HEK293 (cell line): ENCODE data around the gene IFITM1.

ENCODE experiments used
- CTCF ChIA-PET: fragments of 350-600 bp; formaldehyde crosslinking; extraction: SDS; loops from one replicate; lab custom pipeline; 2021; ENCODE audit warnings: antibody characterized with exemption; lab: Yijun Ruan, JAX
- POLR2A ChIA-PET: fragments of 300-600 bp; formaldehyde crosslinking; extraction: SDS; loops from one replicate; lab custom pipeline; 2020; ENCODE audit warnings: antibody characterized with exemption, inconsistent platforms; lab: Yijun Ruan, JAX
- H3K27ac ChIP-seq: fragments of 200-500 bp; sonication (Bioruptor generic); 2 replicates; pipeline ENCODE4 v1.5.1; 2014; ENCODE audit warnings: low read depth, low read length, control low read depth, inconsistent platforms; ENCODE audit errors: extremely low read depth
- H3K36me3 ChIP-seq, 2 experiments: fragments of 200-500 bp in 1 of 2; sonication (Bioruptor generic) in 1 of 2; 1 replicate in 1 of 2; 2 replicates in 1 of 2; pipeline ENCODE4 v1.5.1; 2014 to 2017; ENCODE audit warnings: inconsistent platforms in 2 of 2, low read length in 2 of 2; ENCODE audit not compliant: control insufficient read depth in 2 of 2, insufficient read depth in 1 of 2
- H3K4me1 ChIP-seq: fragments of 200-500 bp; sonication (Bioruptor generic); 2 replicates; pipeline ENCODE4 v1.5.1; 2014; ENCODE audit warnings: mild to moderate bottlenecking, low read length, inconsistent platforms; ENCODE audit not compliant: control insufficient read depth, insufficient read depth
- H3K4me3 ChIP-seq: 2 replicates; pipeline ENCODE4 v1.5.1; 2011; ENCODE audit warnings: low read depth, mild to moderate bottlenecking, control low read depth, low read length, moderate library complexity
- H3K9me3 ChIP-seq: fragments of 200-500 bp; sonication (Bioruptor generic); 2 replicates; pipeline ENCODE4 v1.5.1; 2014; ENCODE audit warnings: low read depth, low read length, inconsistent platforms; ENCODE audit not compliant: control insufficient read depth, insufficient read depth
- IKZF3 ChIP-seq: fragments of 450-650 bp; IDR thresholded peaks from 2 replicates; pipeline ENCODE4 v1.5.0; 2018; ENCODE audit warnings: missing biosample characterization, mild to moderate bottlenecking, missing genetic modification characterization, moderate library complexity
- MZF1 ChIP-seq: fragments of 450-650 bp; formaldehyde crosslinking; IDR thresholded peaks from 2 replicates; pipeline ENCODE4 v1.5.1; 2017; ENCODE audit warnings: missing biosample characterization, missing genetic modification characterization, borderline replicate concordance
- ZBTB20 ChIP-seq: fragments of 450-650 bp; formaldehyde crosslinking; IDR thresholded peaks from 2 replicates; pipeline ENCODE4 v1.5.1; 2016; ENCODE audit warnings: missing biosample characterization, missing genetic modification characterization
- ZNF155 ChIP-seq: fragments of 450-650 bp; formaldehyde crosslinking; IDR thresholded peaks from 2 replicates; pipeline ENCODE4 v1.5.1; 2016; ENCODE audit warnings: missing biosample characterization, missing genetic modification characterization
- ZNF184 ChIP-seq: fragments of 450-650 bp; IDR thresholded peaks from 2 replicates; pipeline ENCODE4 v1.5.1; 2018; ENCODE audit warnings: missing biosample characterization, mild to moderate bottlenecking, missing genetic modification characterization
- ZNF211 ChIP-seq: fragments of 450-650 bp; formaldehyde crosslinking; IDR thresholded peaks from 2 replicates; pipeline ENCODE4 v1.5.1; 2016; ENCODE audit warnings: low read depth, missing biosample characterization, missing genetic modification characterization
- ZNF292 ChIP-seq: fragments of 450-650 bp; formaldehyde crosslinking; IDR thresholded peaks from 2 replicates; pipeline ENCODE4 v1.5.1; 2016; ENCODE audit warnings: low read depth, missing biosample characterization, missing genetic modification characterization, borderline replicate concordance
- ZNF302 ChIP-seq: fragments of 450-650 bp; formaldehyde crosslinking; IDR thresholded peaks from 2 replicates; pipeline ENCODE4 v1.5.1; 2016; ENCODE audit warnings: missing biosample characterization, missing genetic modification characterization, low read depth
- ZNF341 ChIP-seq: fragments of 450-650 bp; formaldehyde crosslinking; IDR thresholded peaks from 2 replicates; pipeline ENCODE4; 2016; ENCODE audit warnings: low read depth, missing biosample characterization, missing genetic modification characterization
- ZNF404 ChIP-seq: fragments of 450-650 bp; formaldehyde crosslinking; IDR thresholded peaks from 2 replicates; pipeline ENCODE4 v1.5.1; 2017; ENCODE audit warnings: missing biosample characterization, missing genetic modification characterization
- ZNF416 ChIP-seq: fragments of 450-650 bp; formaldehyde crosslinking; IDR thresholded peaks from 2 replicates; pipeline ENCODE4 v1.5.1; 2016; ENCODE audit warnings: missing biosample characterization, missing genetic modification characterization
- ZNF433 ChIP-seq: fragments of 450-650 bp; formaldehyde crosslinking; IDR thresholded peaks from 2 replicates; pipeline ENCODE4 v1.5.1; 2016; ENCODE audit warnings: missing biosample characterization, missing genetic modification characterization, low read depth
- ZNF558 ChIP-seq: fragments of 450-650 bp; formaldehyde crosslinking; IDR thresholded peaks from 2 replicates; pipeline ENCODE4 v1.5.1; 2016; ENCODE audit warnings: missing biosample characterization, missing genetic modification characterization
- ZNF571 ChIP-seq: fragments of 450-650 bp; formaldehyde crosslinking; IDR thresholded peaks from 2 replicates; pipeline ENCODE4 v1.5.0; 2017; ENCODE audit warnings: missing biosample characterization, missing genetic modification characterization
- ZNF600 ChIP-seq: fragments of 450-650 bp; formaldehyde crosslinking; IDR thresholded peaks from 2 replicates; pipeline ENCODE4 v1.5.1; 2016; ENCODE audit warnings: missing biosample characterization, missing genetic modification characterization
- ZNF629 ChIP-seq: fragments of 450-650 bp; formaldehyde crosslinking; IDR thresholded peaks from 2 replicates; pipeline ENCODE4 v1.5.1; 2017; ENCODE audit warnings: missing biosample characterization, missing genetic modification characterization
- ZNF660 ChIP-seq: fragments of 450-650 bp; IDR thresholded peaks from 2 replicates; pipeline ENCODE4 v1.5.1; 2018; ENCODE audit warnings: missing biosample characterization, mild to moderate bottlenecking, missing genetic modification characterization
- ZNF707 ChIP-seq: fragments of 450-650 bp; formaldehyde crosslinking; IDR thresholded peaks from 2 replicates; pipeline ENCODE4 v1.5.1; 2016; ENCODE audit warnings: missing biosample characterization, missing genetic modification characterization
- ZNF747 ChIP-seq: fragments of 450-650 bp; formaldehyde crosslinking; IDR thresholded peaks from 2 replicates; pipeline ENCODE4 v1.5.1; 2016; ENCODE audit warnings: missing biosample characterization, missing genetic modification characterization
- ZNF777 ChIP-seq: fragments of 450-650 bp; formaldehyde crosslinking; IDR thresholded peaks from 2 replicates; pipeline ENCODE4 v1.5.1; 2017; ENCODE audit warnings: missing biosample characterization, missing genetic modification characterization, borderline replicate concordance
- ZNF785 ChIP-seq: fragments of 450-650 bp; formaldehyde crosslinking; IDR thresholded peaks from 2 replicates; pipeline ENCODE4 v1.5.1; 2016; ENCODE audit warnings: missing biosample characterization, missing genetic modification characterization
- ZNF830 ChIP-seq: fragments of 450-650 bp; IDR thresholded peaks from 2 replicates; pipeline ENCODE4 v1.5.0; 2018; ENCODE audit warnings: missing biosample characterization, missing genetic modification characterization, low read depth, mild to moderate bottlenecking, moderate library complexity
- TF ChIP-seq, protein P1 (sequence below): fragments of 450-650 bp; formaldehyde crosslinking; IDR thresholded peaks from 2 replicates; pipeline ENCODE4 v1.5.1; 2016; ENCODE audit warnings: missing biosample characterization, missing genetic modification characterization
- TF ChIP-seq, protein P2 (sequence below): fragments of 450-650 bp; formaldehyde crosslinking; IDR thresholded peaks from 2 replicates; pipeline ENCODE4 v1.5.1; 2016; ENCODE audit warnings: missing biosample characterization, missing genetic modification characterization
- TF ChIP-seq, protein P3 (sequence below): fragments of 450-650 bp; IDR thresholded peaks from 2 replicates; pipeline ENCODE4 v1.5.1; 2018; ENCODE audit warnings: missing biosample characterization, missing genetic modification characterization
- TF ChIP-seq, protein P4 (sequence below): fragments of 450-650 bp; formaldehyde crosslinking; IDR thresholded peaks from 2 replicates; pipeline ENCODE4; 2016; ENCODE audit warnings: missing biosample characterization, missing genetic modification characterization
- TF ChIP-seq, protein P5 (sequence below): fragments of 450-650 bp; formaldehyde crosslinking; IDR thresholded peaks from 2 replicates; pipeline ENCODE4 v1.5.1; 2017; ENCODE audit warnings: missing biosample characterization, missing genetic modification characterization

IFITM1 gene

DNA sequence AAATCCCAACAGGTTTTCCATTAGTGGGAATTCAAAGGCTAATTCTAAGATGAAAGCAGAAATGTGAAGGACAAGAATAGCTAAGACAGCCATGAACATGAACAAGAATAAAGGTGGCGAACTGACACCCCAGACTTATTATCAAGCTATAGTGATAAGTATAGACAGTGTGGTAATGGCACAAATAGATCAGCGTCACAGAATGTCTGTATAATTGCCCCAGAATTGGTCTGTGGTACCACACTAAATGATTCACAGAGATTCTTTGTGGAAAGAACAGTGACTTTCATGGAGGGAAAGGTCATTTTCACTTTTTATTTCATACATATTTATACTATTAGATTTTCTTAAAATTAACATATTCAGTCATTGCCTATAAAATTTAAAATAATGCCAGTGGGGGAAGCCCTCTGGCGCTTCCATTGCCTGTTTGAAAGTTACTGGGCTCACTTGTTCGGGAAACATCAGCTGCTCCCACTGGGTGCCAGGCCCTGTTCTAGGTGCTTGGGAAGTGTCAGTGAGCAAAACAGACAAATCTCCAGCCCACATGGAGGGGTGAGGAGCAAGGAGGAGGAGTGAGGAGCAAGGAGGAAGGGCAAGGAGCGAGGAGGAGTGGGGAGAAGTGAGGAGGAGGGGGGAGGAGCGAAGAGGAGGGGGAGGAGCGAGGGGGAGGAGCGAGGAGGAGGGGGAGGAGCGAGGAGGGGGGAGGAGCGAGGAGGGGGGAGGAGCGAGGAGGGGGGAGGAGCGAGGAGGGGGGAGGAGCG lies 47.0 kb upstream of the IFITM1 start:
- Histone ChIP-seq H3K27ac (no peak overlapping the region), H3K36me3 (no peaks in the 10 kb centered on the region), H3K4me3 (no peak overlapping the region), H3K9me3 (no peaks in the 10 kb centered on the region), H3K4me1 (no peaks in the 10 kb centered on the region)
- ChIA-PET CTCF (interaction anchor here (1.1 to 1.8 kb wide), 2 partner anchors 16 to 182 kb away, joined by 3 to 5 read pairs; no protein-coding TSS in a partner anchor), POLR2A (no interaction called here)
- TF ChIP-seq, protein P1, sequence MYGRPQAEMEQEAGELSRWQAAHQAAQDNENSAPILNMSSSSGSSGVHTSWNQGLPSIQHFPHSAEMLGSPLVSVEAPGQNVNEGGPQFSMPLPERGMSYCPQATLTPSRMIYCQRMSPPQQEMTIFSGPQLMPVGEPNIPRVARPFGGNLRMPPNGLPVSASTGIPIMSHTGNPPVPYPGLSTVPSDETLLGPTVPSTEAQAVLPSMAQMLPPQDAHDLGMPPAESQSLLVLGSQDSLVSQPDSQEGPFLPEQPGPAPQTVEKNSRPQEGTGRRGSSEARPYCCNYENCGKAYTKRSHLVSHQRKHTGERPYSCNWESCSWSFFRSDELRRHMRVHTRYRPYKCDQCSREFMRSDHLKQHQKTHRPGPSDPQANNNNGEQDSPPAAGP (tag by site-specific recombination) = no peak
- TF ChIP-seq ZNF184 (no peak), ZNF155 (tag by site-specific recombination) (no peak), ZNF433 (no peak), MZF1 (tag by site-specific recombination) (no peak), ZNF292 (tag by site-specific recombination) (no peak), ZNF785 (tag by site-specific recombination) (no peak), ZNF404 (tag by site-specific recombination) (no peak), ZNF629 (tag by site-specific recombination) (no peak), ZNF341 (tag by site-specific recombination) (no peak), ZNF416 (tag by site-specific recombination) (no peak)

DNA sequence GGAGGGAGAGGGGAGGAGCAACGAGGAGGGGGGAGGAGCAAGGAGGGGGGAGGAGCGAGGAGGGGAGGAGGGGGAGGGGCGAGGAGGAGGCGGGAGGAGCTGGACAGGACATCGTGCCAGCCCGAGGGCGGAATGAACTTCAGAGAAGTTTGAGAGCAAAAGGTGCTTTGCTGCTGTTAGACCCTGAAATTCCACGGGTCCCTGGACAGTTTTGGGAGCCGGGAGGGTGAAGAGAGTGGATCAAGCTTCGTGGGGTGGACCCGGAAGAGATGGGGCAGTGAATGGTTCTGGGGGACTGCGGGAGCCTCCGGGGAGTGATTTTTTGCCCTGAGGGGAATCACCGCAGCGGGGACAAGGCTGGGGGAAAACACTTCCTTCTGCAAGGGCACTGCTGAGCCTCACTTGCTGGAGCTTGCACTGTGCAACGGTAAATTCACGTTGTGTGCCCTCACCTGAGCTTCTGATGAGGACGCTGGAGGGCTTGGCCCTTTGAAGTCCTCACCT lies 46.3 kb upstream of the IFITM1 start:
- no peak overlapping the region for H3K4me3 ChIP-seq
- H3K36me3 ChIP-seq = no peaks in the 10 kb centered on the region
- H3K27ac ChIP-seq = no peak overlapping the region
- H3K9me3 ChIP-seq = no peaks in the 10 kb centered on the region
- no peaks in the 10 kb centered on the region for H3K4me1 ChIP-seq
- ChIA-PET POLR2A (no interaction called here), CTCF (interaction anchor here (1.8 kb wide), 1 partner anchor 16 kb away, joined by 5 read pairs; no protein-coding TSS in a partner anchor)
- TF ChIP-seq ZNF707 (tag by site-specific recombination) = no peak
- TF ChIP-seq, protein P2, sequence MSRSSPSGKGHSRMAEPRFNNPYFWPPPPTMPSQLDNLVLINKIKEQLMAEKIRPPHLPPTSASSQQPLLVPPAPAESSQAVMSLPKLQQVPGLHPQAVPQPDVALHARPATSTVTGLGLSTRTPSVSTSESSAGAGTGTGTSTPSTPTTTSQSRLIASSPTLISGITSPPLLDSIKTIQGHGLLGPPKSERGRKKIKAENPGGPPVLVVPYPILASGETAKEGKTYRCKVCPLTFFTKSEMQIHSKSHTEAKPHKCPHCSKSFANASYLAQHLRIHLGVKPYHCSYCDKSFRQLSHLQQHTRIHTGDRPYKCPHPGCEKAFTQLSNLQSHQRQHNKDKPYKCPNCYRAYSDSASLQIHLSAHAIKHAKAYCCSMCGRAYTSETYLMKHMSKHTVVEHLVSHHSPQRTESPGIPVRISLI (tag by site-specific recombination) = no peak
- no peak for TF ChIP-seq ZNF830
- TF ChIP-seq, protein P3, sequence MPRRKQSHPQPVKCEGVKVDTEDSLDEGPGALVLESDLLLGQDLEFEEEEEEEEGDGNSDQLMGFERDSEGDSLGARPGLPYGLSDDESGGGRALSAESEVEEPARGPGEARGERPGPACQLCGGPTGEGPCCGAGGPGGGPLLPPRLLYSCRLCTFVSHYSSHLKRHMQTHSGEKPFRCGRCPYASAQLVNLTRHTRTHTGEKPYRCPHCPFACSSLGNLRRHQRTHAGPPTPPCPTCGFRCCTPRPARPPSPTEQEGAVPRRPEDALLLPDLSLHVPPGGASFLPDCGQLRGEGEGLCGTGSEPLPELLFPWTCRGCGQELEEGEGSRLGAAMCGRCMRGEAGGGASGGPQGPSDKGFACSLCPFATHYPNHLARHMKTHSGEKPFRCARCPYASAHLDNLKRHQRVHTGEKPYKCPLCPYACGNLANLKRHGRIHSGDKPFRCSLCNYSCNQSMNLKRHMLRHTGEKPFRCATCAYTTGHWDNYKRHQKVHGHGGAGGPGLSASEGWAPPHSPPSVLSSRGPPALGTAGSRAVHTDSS (tag by site-specific recombination) = no peak
- TF ChIP-seq ZNF747 (tag by site-specific recombination) = no peak
- TF ChIP-seq ZNF777 (tag by site-specific recombination) = no peak
- no peak for TF ChIP-seq ZBTB20 (tag by site-specific recombination)
- TF ChIP-seq ZNF302 (tag by site-specific recombination) = no peak
- TF ChIP-seq, protein P4, sequence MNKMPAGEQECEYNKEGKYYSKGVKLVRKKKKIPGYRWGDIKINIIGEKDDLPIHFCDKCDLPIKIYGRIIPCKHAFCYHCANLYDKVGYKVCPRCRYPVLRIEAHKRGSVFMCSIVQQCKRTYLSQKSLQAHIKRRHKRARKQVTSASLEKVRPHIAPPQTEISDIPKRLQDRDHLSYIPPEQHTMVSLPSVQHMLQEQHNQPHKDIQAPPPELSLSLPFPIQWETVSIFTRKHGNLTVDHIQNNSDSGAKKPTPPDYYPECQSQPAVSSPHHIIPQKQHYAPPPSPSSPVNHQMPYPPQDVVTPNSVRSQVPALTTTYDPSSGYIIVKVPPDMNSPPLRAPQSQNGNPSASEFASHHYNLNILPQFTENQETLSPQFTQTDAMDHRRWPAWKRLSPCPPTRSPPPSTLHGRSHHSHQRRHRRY (tag by site-specific recombination) = no peak
- TF ChIP-seq ZNF211 (tag by site-specific recombination) = no peak
- TF ChIP-seq ZNF600 (tag by site-specific recombination) = no peak
- TF ChIP-seq, protein P5, sequence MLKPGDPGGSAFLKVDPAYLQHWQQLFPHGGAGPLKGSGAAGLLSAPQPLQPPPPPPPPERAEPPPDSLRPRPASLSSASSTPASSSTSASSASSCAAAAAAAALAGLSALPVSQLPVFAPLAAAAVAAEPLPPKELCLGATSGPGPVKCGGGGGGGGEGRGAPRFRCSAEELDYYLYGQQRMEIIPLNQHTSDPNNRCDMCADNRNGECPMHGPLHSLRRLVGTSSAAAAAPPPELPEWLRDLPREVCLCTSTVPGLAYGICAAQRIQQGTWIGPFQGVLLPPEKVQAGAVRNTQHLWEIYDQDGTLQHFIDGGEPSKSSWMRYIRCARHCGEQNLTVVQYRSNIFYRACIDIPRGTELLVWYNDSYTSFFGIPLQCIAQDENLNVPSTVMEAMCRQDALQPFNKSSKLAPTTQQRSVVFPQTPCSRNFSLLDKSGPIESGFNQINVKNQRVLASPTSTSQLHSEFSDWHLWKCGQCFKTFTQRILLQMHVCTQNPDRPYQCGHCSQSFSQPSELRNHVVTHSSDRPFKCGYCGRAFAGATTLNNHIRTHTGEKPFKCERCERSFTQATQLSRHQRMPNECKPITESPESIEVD (tag by site-specific recombination) = no peak
- no peak for TF ChIP-seq ZNF571 (tag by site-specific recombination)
- TF ChIP-seq ZNF558 (tag by site-specific recombination) = no peak
- no peak for TF ChIP-seq ZNF660 (tag by site-specific recombination)
- TF ChIP-seq IKZF3 (tag by site-specific recombination) = no peak
